Tibial artery (tissue), 4 donors: ENCODE data around the gene SPACA7.

Experiments
- DNase-seq, 2 donors: peaks; one replicate each; pipeline ENCODE4 v3.0.0-alpha.2; 2019
- H3K27ac ChIP-seq, 2 donors: fragments of 200-600 bp; sonication (generic) in 1 of 2; 1 replicate in 1 of 2; 2 replicates in 1 of 2; pipeline ENCODE4 v1.5.1; 2018 to 2019; ENCODE audit warnings: mild to moderate bottlenecking in 1 of 2
- H3K27me3 ChIP-seq, 2 donors: fragments of 200-600 bp; sonication (generic) in 1 of 2; one replicate each; pipeline versions ENCODE4 v1.5.1 to v1.6.0; 2016 to 2019
- H3K36me3 ChIP-seq, 3 donors: fragments of 200-600 bp; sonication (generic) in 2 of 3; one replicate each; pipeline ENCODE4 v1.5.1; 2016 to 2019; ENCODE audit warnings: mild to moderate bottlenecking in 2 of 3
- H3K4me1 ChIP-seq, 4 donors: fragments of 200-600 bp; sonication (generic) in 2 of 4; 1 replicate in 3 of 4; 2 replicates in 1 of 4; pipeline ENCODE4 v1.5.1; 2016 to 2019
- H3K4me3 ChIP-seq, 2 donors: fragments of 200-600 bp; sonication (generic) in 1 of 2; 1 replicate in 1 of 2; 2 replicates in 1 of 2; pipeline ENCODE4 v1.5.1; 2018 to 2019; ENCODE audit warnings: mild to moderate bottlenecking in 2 of 2
- H3K9me3 ChIP-seq, 3 donors: fragments of 200-600 bp; sonication (generic) in 1 of 3; one replicate each; pipeline ENCODE4 v1.5.1; 2016 to 2019
- intact Hi-C: fragments of 100-400 bp; cut with DNase I; formaldehyde crosslinking; loops from one replicate; pipeline ENCODE4 v1.15.0; 2023; ENCODE audit warnings: low total_unique reads
- TF ChIP-seq, protein P1 (sequence below), 2 experiments: fragments of 200-600 bp in 1 of 2; fragments of 450-650 bp in 1 of 2; IDR thresholded peaks; one replicate each; pipeline ENCODE4 v1.5.1; 2017 to 2019; ENCODE audit warnings: antibody characterized with exemption in 2 of 2, mild to moderate bottlenecking in 1 of 2, moderate library complexity in 1 of 2

The SPACA7 gene

DNA sequence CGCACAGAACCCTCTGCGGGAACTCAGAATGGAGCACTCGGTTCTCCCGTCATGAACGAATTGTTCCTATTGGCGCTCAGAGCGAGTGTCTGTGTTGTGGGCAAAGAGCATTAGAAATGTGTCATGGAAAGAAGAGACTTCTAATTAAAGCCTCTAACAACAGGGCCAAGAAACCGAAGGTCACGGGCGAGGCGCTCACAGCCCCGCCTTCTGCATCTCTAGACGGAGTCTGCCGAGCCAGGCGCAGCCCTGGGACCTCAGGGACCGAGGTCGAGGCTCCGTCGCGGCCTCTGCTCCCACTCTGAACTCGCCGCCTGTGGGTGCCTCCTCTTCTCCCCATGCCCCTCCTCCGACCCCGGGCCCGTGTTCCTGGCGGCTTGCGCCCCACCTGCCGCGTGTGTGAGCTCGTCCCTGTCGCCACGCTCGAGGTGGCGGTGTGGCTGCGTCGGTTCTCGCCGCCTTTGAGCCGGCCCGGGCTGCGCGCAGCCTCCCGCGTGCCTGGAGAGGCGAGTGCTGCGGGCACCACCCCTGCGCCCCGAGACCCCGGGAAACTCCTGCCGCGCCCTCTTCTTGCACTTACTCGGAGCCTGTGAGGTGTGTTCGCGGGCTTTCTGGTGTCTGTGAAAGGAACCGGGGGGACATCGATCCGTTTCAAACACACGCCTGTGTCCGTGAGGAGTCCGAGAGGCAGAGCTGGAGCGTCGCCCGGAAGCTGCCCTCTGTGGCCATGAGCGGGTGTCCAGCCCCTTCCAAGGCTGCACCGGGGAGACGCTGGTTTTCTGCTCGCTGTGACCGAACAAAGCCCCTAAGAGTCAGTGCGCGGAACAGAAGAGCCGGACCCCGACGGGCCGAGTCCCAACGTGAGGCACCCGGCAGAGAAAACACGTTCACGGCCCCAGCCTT lies 45.4 kb upstream of the SPACA7 start:
- H3K27me3 ChIP-seq, result peaks cover 0 to 48% of the 10 kb centered on the region in 2 donors
- H3K27ac ChIP-seq, result no peak overlapping the region
- H3K4me3 ChIP-seq, result no peak overlapping the region
- TF ChIP-seq, protein P1, sequence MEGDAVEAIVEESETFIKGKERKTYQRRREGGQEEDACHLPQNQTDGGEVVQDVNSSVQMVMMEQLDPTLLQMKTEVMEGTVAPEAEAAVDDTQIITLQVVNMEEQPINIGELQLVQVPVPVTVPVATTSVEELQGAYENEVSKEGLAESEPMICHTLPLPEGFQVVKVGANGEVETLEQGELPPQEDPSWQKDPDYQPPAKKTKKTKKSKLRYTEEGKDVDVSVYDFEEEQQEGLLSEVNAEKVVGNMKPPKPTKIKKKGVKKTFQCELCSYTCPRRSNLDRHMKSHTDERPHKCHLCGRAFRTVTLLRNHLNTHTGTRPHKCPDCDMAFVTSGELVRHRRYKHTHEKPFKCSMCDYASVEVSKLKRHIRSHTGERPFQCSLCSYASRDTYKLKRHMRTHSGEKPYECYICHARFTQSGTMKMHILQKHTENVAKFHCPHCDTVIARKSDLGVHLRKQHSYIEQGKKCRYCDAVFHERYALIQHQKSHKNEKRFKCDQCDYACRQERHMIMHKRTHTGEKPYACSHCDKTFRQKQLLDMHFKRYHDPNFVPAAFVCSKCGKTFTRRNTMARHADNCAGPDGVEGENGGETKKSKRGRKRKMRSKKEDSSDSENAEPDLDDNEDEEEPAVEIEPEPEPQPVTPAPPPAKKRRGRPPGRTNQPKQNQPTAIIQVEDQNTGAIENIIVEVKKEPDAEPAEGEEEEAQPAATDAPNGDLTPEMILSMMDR (IDR thresholded peaks at IDR 0.05), result no peak
- no peak for DNase-seq
- intact Hi-C loops, result no loop called here
- no peaks in the 10 kb centered on the region for H3K36me3 ChIP-seq
- peaks cover 0 to 7% (median 3%) of the 10 kb centered on the region in 4 donors for H3K4me1 ChIP-seq
- H3K9me3 ChIP-seq, result peaks cover 0 to under 1% (median 0%) of the 10 kb centered on the region in 3 donors

DNA sequence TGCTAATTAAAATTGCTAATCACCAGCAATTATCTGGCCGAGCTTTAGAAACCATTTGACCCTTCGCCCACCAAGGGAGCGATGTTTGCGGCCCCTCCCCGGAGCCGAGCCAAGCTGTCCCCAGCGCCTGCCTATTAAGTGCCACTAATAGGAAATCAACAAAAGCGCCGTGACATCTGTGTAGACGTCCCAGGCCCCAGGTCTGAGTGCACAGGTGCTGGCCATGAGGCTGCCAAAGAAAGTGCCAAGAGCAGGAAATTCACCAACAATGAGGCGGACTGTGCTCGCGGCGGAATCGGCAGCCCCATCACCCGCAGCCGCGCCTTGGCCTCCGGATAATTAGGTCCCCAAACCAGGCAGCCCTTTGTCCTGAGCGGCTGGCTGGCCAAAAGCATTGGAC lies 44.5 kb upstream of the SPACA7 start:
- Histone ChIP-seq H3K9me3 (peaks cover 0 to 5% (median 0%) of the 10 kb centered on the region in 3 donors), H3K4me1 (peaks cover 0 to 7% (median 0%) of the 10 kb centered on the region in 4 donors), H3K36me3 (no peaks in the 10 kb centered on the region), H3K27ac (no peak overlapping the region), H3K27me3 (peaks cover 0 to 43% of the 10 kb centered on the region in 2 donors), H3K4me3 (no peak overlapping the region)
- intact Hi-C loops, result no loop called here
- DNase-seq, result no peak
- TF ChIP-seq, protein P1 (IDR thresholded peaks at IDR 0.05), result no peak

DNA sequence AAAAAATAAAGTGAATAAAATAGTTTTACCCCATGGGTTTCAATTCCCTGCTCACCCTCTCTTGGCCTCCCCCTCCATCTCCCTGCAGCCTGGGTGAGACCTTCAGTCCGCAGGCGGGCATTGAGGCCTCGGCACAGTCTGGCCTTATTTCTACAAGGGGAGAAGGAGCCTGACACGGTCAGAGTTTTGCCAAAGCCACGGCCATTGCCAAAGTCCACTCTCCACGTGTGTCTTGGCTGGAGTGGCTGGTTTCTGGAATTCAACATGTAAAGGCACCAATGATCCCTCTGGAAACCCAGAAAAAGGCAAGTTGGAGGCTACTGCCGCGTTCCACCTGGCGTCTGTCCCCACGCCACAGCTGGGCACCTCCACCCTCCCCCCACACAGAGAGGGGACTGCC lies 43.4 kb upstream of the SPACA7 start:
- TF ChIP-seq, protein P1 (IDR thresholded peaks at IDR 0.05), result no peak
- Histone ChIP-seq H3K36me3 (no peaks in the 10 kb centered on the region), H3K27me3 (peaks cover 0 to 38% of the 10 kb centered on the region in 2 donors), H3K9me3 (peaks cover 0 to 11% (median 9%) of the 10 kb centered on the region in 3 donors), H3K27ac (no peak overlapping the region), H3K4me3 (no peak overlapping the region), H3K4me1 (peaks cover 0 to 7% (median 0%) of the 10 kb centered on the region in 4 donors)
- intact Hi-C loops, result no loop called here
- DNase-seq, result no peak

DNA sequence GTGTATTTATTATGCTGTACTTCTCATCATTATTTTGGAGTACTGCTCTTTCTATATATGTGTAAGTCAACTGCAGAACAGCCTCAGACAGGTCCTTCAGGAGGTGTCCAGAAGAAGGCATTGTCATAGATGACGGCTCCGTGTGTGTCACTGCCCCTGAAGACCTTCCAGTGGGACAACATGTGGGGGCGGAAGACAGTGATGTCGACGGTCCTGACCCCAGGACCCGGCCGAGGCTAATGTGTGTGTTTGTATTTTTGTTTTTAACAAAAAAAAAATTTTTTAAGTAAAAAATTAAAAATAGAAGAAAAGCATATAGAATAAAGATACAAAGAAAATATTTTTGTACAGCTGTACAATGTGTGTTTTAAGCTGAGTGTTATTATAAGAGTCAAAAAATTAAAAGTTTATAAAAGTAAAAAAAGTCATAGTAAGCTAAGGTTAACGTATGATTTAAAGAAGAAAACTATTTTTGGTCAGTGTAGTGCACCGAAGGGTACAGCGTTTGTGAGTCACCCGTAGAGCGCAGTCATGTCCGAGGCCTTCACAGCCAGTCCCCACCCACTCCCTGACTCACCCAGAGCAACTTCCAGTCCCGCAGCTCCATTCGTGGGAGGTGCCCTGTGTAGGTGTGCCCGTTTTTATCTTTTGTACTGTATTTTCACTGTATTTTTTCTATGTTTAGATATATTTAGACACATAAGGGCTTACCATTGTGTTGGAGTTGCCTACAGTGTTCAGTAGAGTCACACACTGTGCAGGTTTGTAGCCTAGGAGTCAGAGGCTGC lies 42.2 kb upstream of the SPACA7 start:
- Histone ChIP-seq H3K4me3 (no peak overlapping the region), H3K36me3 (no peaks in the 10 kb centered on the region), H3K9me3 (peaks cover 0 to 11% (median 10%) of the 10 kb centered on the region in 3 donors), H3K27me3 (peaks cover 0 to 37% of the 10 kb centered on the region in 2 donors), H3K4me1 (peaks cover 0 to 7% (median 0%) of the 10 kb centered on the region in 4 donors), H3K27ac (no peak overlapping the region)
- intact Hi-C loops, result no loop called here
- no peak for DNase-seq
- TF ChIP-seq, protein P1 (IDR thresholded peaks at IDR 0.05), result no peak

DNA sequence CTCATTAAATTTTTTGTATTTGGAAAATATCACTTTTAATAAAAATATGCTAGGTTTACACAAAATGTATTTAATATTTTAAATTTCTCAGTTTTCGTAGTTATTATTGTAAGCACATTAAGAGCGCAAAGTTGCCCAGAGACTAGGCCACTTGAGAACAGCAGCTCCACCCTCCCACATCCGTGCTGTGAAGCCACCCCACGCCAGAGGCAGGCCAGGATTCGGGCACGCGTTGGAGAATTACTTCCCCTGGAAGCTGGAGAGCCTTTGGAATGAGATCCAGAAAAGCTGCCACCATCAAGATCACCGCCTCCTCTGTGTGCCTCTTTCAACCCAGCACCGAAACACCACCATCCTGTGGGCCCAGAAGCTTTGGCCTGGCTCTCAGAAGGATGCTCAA lies 41.0 kb upstream of the SPACA7 start:
- peaks cover 0 to 31% of the 10 kb centered on the region in 2 donors for H3K27me3 ChIP-seq
- no peak for DNase-seq
- no peaks in the 10 kb centered on the region for H3K36me3 ChIP-seq
- H3K9me3 ChIP-seq, result peaks cover 0 to 11% (median 10%) of the 10 kb centered on the region in 3 donors
- no peak overlapping the region for H3K4me3 ChIP-seq
- intact Hi-C loops, result no loop called here
- TF ChIP-seq, protein P1 (IDR thresholded peaks at IDR 0.05), result no peak
- peaks cover 0 to 7% (median 0%) of the 10 kb centered on the region in 4 donors for H3K4me1 ChIP-seq
- no peak overlapping the region for H3K27ac ChIP-seq
